Neural cell (in vitro differentiated cells): ENCODE data around the gene AGRP.

Experiments
- EP300 ChIP-seq: fragments of 450-650 bp; conservative IDR thresholded peaks from 2 replicates; pipeline ENCODE4 v1.6.1; 2014; ENCODE audit warnings: antibody characterized with exemption, mild to moderate bottlenecking, moderate library complexity; ENCODE audit not compliant: poor library complexity, severe bottlenecking
- EZH2 ChIP-seq: fragments of 200-600, 300-800 bp; shearing (Covaris generic), sonication (generic); IDR thresholded peaks from 2 replicates; pipeline ENCODE4 v1.6.1; 2014; ENCODE audit warnings: antibody characterized with exemption, low read length, borderline replicate concordance, mild to moderate bottlenecking; ENCODE audit not compliant: insufficient read depth, poor library complexity, severe bottlenecking
- POLR2AphosphoS5 ChIP-seq: IDR thresholded peaks from 2 replicates; pipeline ENCODE4 v1.6.1; 2012
- TF ChIP-seq, protein P1 (sequence below): fragments of 450-650 bp; IDR thresholded peaks from 2 replicates; pipeline ENCODE4 v1.5.1; 2014; ENCODE audit warnings: antibody characterized with exemption, mild to moderate bottlenecking, moderate library complexity; ENCODE audit not compliant: poor library complexity, severe bottlenecking
- TF ChIP-seq, protein P2 (sequence below): IDR thresholded peaks from 2 replicates; pipeline ENCODE4 v1.6.1; 2012; ENCODE audit warnings: borderline replicate concordance

DNA sequence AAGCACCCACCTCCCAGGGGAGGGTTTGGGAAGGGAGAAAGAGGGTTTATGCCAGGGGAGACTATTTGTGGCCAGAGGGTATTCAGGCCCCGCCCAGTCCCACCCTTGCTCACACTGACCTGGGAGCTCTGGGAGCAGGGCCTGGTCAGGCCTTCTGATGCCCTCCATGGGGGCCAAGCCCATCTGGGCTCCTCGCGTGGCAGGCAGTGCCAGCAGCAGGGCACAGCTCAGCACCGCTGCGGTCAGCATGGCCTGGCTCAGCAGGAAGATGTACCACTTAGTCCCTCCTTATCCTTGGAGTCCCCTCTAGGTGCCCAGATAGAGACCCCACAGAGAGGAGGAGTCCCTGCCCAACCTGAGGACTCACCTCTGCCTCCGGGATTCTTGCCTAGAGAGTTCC is at the start of gene AGRP:
- TF ChIP-seq EP300 (no peak), POLR2AphosphoS5 (no peak), EZH2 (no peak)
- TF ChIP-seq, protein P1, sequence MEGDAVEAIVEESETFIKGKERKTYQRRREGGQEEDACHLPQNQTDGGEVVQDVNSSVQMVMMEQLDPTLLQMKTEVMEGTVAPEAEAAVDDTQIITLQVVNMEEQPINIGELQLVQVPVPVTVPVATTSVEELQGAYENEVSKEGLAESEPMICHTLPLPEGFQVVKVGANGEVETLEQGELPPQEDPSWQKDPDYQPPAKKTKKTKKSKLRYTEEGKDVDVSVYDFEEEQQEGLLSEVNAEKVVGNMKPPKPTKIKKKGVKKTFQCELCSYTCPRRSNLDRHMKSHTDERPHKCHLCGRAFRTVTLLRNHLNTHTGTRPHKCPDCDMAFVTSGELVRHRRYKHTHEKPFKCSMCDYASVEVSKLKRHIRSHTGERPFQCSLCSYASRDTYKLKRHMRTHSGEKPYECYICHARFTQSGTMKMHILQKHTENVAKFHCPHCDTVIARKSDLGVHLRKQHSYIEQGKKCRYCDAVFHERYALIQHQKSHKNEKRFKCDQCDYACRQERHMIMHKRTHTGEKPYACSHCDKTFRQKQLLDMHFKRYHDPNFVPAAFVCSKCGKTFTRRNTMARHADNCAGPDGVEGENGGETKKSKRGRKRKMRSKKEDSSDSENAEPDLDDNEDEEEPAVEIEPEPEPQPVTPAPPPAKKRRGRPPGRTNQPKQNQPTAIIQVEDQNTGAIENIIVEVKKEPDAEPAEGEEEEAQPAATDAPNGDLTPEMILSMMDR: no peak
- TF ChIP-seq, protein P2, sequence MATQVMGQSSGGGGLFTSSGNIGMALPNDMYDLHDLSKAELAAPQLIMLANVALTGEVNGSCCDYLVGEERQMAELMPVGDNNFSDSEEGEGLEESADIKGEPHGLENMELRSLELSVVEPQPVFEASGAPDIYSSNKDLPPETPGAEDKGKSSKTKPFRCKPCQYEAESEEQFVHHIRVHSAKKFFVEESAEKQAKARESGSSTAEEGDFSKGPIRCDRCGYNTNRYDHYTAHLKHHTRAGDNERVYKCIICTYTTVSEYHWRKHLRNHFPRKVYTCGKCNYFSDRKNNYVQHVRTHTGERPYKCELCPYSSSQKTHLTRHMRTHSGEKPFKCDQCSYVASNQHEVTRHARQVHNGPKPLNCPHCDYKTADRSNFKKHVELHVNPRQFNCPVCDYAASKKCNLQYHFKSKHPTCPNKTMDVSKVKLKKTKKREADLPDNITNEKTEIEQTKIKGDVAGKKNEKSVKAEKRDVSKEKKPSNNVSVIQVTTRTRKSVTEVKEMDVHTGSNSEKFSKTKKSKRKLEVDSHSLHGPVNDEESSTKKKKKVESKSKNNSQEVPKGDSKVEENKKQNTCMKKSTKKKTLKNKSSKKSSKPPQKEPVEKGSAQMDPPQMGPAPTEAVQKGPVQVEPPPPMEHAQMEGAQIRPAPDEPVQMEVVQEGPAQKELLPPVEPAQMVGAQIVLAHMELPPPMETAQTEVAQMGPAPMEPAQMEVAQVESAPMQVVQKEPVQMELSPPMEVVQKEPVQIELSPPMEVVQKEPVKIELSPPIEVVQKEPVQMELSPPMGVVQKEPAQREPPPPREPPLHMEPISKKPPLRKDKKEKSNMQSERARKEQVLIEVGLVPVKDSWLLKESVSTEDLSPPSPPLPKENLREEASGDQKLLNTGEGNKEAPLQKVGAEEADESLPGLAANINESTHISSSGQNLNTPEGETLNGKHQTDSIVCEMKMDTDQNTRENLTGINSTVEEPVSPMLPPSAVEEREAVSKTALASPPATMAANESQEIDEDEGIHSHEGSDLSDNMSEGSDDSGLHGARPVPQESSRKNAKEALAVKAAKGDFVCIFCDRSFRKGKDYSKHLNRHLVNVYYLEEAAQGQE: no peak
